CD4-positive, alpha-beta T cell treated with Interleukin-1 beta for 1 hour (primary cell): ENCODE results near the gene PHLDA3.

ENCODE experiments used
- DNase-seq, 2 donors: peaks; one replicate each; pipeline ENCODE4 v3.0.0-alpha.2; 2020 to 2022

Gene PHLDA3

DNA sequence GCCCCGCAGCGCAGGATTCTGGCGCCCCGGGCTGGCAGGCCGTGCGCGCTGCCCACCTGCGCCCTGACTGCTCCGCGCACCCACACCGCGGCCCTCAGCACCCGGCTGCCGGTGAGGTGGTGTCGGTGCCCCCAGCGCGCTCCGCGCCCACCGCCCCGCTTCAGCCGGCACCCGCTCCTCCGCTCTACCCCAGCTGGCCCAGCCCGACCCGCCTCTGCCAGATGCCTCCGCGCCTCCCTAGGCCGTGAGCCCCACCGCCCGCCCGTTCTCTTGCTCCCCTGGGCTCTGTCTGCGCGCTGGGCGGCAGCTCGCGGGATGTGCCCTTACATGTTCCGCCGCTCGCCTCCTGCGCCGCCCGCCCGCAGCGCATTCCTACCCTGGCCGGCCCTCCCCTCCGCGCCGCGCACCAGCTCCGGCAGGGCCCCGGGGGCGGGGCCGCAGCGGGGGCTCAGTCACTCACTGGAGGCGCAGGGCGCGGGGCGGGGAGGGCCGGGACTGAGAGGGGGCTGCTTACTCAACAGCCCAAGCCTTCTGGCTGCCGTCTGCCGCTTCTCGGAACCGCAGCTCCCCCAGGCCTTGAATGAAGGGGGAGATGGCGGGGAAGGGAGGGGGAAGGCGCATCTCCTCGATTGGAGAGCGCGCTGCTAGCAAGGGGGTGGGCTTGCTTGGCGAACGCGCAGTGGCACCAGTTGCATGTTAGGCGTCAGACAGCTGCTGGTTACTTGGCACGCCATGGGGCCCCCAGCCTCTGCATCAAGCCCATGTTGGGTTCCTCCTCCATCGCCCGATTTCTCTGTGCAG is at the start of gene PHLDA3:
PHLDA3 (minus strand) TSS at position 345 of the 801 bp plus-strand sequence. CDS start 402 bp downstream, outside the sequence.
- DNase-seq, result peak; percentile 6 to 23

DNA sequence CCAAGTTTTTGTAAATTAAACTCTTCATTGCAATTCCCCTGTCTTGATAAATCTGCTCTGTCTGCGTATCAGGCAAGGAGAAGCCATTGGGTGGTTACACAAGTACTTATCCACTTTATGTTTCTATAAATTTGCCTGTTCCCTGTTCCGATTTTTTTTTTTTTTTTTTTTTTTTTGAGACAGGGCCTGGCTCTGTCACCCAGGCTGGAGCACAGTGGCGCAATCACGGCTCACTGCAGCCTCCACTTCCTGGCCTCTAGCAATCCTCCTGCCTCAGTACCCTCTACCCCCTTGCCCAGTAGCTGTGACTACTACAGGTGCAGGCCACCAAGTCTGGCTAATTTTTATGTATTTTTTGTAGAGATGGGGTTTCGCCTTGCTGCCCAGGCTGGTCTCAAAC is 49.1 kb upstream of the PHLDA3 start:
- DNase-seq, result no peak

GRCh38 chr1:201517631-201518030 is 48.6 kb upstream of the PHLDA3 start:
- no peak for DNase-seq

DNA sequence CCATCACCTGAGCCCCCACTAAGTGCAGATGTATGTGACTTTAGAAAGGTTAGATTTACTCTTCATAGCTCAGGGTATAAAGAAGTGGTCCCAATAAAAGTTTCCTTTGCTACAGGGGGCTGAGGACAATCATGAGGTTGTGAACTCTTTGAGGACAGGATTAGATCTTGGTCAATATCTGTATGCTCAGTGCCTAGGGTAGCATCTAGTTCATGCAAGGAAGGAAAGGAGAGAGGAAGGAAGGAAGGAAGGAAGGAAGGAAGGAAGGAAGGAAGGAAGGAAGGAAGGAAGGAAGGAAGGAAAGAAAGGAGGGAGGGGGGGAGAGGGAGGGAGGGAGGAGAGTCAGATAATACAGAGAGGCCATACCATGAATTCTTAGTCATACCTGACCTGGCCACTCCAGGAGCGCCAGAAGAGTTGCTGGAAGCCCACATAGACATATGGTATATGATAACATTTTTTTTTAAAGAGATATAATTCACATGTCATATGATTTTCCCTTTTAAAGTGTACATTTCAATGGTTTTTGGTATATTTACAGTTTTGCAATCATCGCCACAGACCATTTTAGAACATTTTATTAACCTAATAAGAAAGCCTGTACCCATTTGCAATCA is 47.6 kb upstream of the PHLDA3 start:
- DNase-seq, result no peak

DNA sequence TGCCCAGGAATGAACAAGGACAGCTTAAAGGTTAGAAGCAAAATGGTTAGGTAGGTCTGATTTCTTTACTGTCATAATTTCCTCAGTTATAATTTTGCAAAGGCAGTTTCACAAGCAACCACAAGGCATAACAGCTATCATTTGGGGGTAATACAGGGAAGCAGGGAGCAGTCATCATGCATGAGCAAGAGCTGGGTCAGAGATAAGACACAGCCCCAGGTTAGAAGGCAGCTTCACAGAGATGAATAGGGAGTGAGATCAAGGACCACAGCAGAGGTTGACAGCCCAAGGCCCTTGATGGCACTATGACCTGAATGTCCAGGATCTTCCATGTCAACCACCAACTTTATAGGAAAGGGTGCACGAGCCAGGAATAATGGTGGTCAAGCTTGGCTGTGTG is 46.9 kb upstream of the PHLDA3 start:
- DNase-seq, result no peak

DNA sequence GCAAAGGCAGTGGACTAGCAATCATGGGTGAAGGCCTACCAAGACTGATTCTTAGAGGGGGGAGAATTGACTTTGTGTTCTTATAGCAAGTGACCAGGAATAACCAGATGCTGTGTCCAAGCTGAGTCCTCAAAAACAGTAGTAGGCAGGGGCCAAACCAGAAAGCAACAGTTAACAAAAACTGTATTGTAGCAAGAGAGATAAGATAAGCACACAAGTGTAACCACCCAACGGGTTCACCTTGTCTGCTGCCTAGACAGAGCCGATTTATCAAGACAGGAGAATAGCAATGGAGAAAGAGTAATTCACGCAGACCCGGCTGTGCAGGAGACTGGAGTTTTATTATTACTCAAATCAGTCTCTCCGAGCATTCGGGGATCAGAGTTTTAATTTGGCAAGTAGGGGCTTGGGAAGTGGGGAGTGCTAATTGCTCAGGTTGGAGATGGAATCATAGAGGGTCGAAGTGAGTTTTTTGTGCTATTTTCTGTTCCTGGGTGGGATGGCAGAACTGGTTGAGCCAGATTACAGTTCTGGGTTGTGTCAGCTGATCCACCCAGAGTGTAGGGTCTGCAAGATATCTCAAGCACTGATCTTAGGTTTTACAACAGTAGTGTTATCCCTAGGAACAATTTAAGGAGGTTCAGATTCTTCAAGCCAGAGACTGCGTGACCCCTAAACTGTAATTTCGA is 46.2 kb upstream of the PHLDA3 start:
- no peak for DNase-seq

DNA sequence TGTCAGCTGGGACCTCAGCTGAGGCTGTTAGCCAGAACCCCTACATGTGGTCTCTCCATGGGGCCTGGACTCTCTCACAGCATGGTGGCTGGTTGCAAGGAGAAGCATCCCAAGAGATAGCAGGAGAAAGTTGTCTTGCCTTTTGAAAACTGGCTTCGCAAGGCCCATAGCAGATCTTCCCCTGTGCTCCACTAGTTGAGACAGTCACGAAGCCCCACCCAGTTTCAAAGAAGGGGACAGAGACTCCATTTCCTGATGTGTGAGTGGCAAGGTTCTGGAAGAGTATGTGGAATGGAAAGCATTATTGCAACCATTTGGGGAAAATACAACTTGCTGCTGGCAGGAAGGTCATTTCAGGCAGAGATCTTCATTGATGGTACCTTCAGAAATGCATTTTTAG is 45.5 kb upstream of the PHLDA3 start:
- DNase-seq, result no peak

DNA sequence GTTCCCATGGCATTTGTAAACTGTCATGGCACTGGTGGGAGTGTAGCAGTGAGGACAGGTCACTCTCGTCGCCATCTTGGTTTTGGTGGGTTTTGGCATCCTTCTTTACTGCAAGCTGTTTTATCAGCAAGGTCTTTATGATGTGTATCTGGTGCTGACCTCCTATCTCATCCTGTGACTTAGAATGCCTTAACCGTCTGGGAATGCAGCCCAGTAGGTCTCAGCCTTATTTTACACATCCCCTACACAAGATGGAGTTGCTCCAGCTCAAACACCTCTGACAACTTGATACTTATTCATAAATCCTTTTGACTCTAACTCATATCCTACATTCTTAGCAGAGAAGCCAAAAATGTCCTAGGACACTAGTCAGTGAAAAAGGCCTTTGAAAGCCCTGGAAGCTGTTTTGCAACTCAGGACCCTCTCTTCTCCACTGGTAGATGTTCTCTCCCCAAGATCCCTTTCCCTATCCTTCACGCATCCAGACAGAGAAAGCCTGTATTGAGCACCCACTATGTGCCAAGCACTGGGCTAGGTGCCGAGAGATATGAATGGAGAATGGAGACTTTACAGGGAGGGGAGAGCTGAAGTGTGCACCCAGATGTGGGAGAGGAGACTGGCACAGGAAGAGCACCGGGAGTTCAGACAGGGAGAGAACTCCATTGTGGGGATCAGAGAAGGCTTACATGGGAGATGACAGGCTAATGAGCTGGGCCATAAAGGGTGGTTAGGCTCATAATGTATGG is 44.7 kb upstream of the PHLDA3 start:
- DNase-seq, result no peak

DNA sequence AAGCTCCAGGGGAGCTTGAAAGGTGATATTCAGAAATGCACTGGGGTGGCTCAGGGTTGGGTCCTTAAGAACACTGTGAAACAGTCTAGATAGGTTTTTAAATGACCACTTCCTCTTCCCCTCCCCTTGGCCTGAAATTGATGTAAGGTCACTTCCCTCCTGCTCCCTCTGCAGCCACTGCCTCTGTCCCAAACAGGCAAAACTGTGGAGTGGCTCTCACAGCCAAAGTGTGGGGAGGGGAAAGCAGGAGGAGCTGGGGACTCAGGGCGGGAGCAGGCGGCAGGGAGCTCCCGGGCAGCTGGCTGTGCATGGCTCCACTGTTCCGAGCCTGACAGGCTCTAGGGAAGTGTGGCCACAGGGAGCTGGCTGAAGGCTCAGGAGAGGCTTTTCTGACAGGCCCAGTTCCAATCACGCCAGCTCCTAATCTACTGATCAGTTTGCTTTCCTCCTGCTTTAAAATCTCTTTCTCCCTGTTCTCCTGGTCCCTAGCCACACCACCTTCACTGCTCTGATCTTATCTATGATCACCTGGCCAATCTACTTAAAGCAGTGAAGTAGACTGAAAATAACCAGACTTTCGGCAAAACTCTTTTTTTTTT is 43.1 kb upstream of the PHLDA3 start:
- DNase-seq, result no peak

GRCh38 chr1:201511396-201511940 is 42.5 kb upstream of the PHLDA3 start:
- no peak for DNase-seq

- DNase-seq, result no peak
Observed at GRCh38 chr1:201510734-201511133, 41.7 kb upstream of the PHLDA3 start.

DNA sequence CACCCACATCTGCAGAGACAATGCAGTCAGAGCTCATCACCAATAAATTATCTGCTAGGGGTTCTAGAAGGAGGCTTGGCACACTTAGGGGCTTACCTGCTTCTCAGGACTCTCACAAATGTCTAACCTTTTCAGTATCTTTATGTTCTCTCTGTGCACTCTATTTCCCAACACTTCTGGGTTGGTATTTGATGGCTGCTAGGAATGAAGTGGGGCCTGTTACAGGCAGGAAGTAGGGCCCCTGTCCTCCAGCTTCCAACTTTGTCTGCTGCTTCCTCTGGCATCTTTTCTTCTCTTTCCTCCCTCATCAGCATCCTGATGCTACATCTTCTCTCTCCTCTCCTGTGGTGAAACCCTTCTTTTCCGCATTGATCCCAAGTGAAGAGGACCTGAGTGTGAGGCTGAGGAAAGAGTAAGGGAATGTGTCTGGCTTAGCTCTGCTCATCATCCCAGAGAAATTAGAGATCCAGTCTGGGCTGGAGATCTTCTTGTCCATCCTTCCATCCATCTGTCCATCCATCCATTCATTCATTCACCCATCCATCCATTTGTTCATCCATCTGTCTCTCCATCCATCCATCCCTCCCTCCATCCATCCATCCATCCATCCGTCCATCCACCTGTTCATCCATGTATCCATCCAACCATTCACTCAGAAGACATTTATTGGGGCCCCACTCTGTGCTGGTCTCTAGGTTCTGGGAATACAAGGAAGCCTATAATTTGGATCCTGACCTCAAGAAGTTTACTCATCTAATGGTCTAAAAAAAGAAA is 40.8 kb upstream of the PHLDA3 start:
- no peak for DNase-seq

- DNase-seq, result no peak
Observed at GRCh38 chr1:201508809-201509208, 39.8 kb upstream of the PHLDA3 start.

DNA sequence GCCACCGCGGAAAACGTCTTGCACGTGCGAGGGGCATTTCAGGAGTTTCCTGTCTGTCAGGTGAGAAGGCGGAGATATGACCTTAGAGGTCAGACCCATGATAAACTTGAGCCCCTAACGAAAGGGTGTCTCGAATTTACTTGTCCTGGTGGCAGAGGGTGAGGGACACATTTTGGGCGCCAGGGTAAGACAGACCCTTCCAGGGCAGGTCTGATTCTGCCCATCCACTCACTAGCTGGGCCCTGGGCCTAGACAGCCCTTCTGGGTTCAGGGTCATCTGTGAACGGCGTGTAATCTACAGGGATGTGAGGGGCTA is 38.3 kb upstream of the PHLDA3 start:
- no peak for DNase-seq

DNA sequence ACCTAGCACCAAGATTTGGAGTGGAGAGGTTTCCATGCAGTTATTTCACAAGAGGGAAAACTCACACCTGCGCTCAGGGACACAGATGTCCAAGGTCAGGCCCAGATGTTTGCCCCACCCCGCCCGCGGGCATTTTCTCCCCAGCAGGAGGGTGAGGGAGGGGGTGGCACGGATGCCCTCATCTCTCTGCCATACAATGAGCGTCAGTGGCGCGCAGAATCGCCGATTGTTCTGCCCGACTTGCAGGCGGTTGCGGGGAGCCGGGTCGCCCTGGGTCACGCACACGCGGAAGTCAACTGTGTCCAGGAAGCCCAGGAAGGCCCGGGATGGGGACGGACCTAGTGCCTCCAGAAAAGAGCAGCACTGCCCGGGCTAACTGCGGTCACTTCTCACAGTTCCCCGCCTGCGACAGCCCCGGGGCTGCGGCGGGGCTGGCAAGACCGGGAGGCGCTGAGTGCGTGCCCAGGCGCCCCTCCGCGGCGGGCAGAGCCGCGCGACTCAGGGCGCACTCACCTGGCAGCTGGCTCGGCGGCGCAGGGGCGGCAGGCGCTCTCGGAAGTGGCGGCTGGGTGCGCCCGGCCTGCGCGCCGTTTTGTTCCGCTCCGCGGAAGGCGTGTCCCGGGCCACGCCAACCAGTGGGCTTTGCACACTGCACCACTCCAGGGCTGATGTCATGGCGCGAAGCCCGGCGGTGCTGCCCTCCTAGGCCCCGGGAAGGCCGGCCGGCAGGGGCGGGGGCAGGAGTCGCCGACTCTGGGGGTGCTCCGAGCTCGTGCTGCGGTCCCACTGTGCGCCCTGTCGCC is 37.8 kb upstream of the PHLDA3 start, which contains the start of gene CSRP1:
CSRP1 (minus strand) TSS at position 567 of the 803 bp plus-strand sequence. CDS start 10,820 bp downstream, outside the sequence.
- peak; percentile 84 for DNase-seq

DNA sequence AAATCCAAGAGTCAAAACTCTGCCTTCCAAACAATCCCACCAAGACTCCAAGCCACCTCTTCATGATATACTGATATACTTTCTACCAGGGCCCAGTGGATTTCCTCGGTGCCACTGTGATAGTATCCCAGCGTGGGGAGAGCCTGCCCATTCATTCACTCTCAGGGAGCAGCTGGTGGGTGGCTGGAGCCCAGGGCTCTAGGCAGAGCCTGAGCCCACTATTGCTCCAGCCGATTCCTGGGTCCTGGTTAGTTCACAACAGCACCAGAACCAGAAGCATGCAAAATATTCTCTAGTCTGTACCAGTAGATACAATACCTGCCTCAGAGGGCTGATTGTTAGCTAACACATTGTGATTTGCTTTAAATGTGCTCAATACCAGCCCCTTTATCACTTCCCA is 37.1 kb upstream of the PHLDA3 start:
- DNase-seq, result no peak

- DNase-seq, result no peak
Observed at GRCh38 chr1:201505503-201505890, 36.5 kb upstream of the PHLDA3 start.

DNA sequence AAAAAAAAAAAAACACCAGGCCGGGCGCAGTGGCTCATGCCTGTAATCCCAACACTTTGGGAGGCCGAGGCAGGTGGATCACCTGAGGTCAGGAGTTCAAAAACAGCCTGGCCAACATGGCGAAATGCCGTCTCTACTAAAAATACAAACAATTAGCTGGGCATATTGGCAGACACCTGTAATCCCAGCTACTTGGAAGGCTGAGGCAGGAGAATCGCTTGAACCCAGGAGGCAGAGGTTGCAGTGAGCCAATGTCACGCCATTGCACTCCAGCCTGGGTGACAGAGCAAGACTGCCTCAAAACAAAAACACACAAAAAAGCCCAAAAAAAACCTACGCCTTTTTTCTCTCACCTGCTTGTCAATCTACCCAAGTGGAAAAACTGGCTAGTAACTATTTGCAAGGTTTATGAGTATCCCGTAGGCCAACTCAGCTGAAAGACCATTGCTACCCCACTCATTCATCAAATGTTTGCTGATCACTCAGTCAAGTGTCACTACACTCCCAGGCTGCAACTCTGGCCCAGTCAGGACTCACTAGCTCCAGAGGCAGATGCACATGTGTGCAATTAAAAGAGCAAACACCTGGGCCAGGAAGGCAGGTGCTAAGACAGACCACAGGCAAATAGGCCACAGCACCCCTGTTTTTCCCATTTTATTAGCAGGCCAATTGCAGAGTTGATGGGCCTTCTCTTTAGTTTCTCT is 36.0 kb upstream of the PHLDA3 start:
- no peak for DNase-seq

DNA sequence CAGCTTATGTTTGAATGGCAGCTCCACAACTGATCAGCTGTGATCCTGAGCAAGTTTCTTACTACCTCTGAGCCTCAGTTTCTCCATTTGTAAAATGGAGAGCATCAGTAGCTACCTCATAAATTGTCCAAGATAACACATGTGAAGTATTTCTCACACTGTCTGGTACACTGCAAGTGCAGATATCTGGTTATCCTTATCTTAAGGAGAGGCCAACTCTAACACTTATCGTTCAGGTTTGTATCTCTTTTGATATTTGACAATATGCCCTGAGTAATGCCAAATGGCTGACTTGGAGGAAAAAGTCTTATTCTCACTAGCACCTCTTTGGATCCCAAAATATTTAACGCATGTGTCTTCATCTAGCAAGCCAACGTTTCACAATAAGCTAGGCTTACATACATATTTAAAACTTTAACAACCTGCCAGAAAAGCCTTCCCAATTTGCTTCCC is 35.2 kb upstream of the PHLDA3 start:
- DNase-seq, result no peak
